Measurements from ENCODE around the gene XPO6.

XPO6 gene

GRCh38 chr16:28105297-28105696, 106.5 kb downstream of the XPO6 start:
- Histone ChIP-seq H4K20me1 (ENCODE audit: insufficient read depth) (no peaks in the 10 kb centered on the region), H3K79me2 (ENCODE audit: insufficient read depth, low read depth) (peaks cover 11% of the 10 kb centered on the region; the same call in 1 of the 2 replicates), H3K27me3 (ENCODE audit: insufficient read depth, low read depth) (no peaks in the 10 kb centered on the region), H3K9ac (peak overlapping the region; percentile 62; the same call in 1 of the 2 replicates), H3K4me2 (peak overlapping the region; percentile 96), H2AFZ (ENCODE audit: low read depth) (no peak overlapping the region), H3K4me1 (ENCODE audit: low read depth, poor library complexity, severe bottlenecking) (peaks cover 64% of the 10 kb centered on the region), H3K36me3 (ENCODE audit: insufficient read depth) (peaks cover 23% of the 10 kb centered on the region; the same call in 1 of the 2 replicates), H3K4me3 (IDR thresholded peaks at IDR 0.05; ENCODE audit: insufficient read depth, low read depth, low read length) (no peak overlapping the region), H3K27ac (peak overlapping the region; percentile 94)
- TF ChIP-seq, protein P1, sequence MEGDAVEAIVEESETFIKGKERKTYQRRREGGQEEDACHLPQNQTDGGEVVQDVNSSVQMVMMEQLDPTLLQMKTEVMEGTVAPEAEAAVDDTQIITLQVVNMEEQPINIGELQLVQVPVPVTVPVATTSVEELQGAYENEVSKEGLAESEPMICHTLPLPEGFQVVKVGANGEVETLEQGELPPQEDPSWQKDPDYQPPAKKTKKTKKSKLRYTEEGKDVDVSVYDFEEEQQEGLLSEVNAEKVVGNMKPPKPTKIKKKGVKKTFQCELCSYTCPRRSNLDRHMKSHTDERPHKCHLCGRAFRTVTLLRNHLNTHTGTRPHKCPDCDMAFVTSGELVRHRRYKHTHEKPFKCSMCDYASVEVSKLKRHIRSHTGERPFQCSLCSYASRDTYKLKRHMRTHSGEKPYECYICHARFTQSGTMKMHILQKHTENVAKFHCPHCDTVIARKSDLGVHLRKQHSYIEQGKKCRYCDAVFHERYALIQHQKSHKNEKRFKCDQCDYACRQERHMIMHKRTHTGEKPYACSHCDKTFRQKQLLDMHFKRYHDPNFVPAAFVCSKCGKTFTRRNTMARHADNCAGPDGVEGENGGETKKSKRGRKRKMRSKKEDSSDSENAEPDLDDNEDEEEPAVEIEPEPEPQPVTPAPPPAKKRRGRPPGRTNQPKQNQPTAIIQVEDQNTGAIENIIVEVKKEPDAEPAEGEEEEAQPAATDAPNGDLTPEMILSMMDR (conservative IDR thresholded peaks at IDR 0.05; ENCODE audit: low read depth, low read length), result no peak

GRCh38 chr16:28104404-28104803, 107.4 kb downstream of the XPO6 start:
- no peaks in the 10 kb centered on the region for H4K20me1 ChIP-seq (ENCODE audit: insufficient read depth)
- H3K4me2 ChIP-seq, result peak overlapping the region; percentile 96; the same call in 1 of the 2 replicates
- H3K27ac ChIP-seq, result peak overlapping the region; percentile 94; the same call in 1 of the 2 replicates
- H3K9ac ChIP-seq, result no peak overlapping the region
- H3K4me3 ChIP-seq (IDR thresholded peaks at IDR 0.05; ENCODE audit: insufficient read depth, low read depth, low read length), result no peak overlapping the region
- no peak overlapping the region for H2AFZ ChIP-seq (ENCODE audit: low read depth)
- peaks cover 55% of the 10 kb centered on the region for H3K4me1 ChIP-seq (ENCODE audit: low read depth, poor library complexity, severe bottlenecking)
- no peaks in the 10 kb centered on the region for H3K27me3 ChIP-seq (ENCODE audit: insufficient read depth, low read depth)
- H3K79me2 ChIP-seq (ENCODE audit: insufficient read depth, low read depth), result peaks cover 8% of the 10 kb centered on the region; the same call in 1 of the 2 replicates
- H3K36me3 ChIP-seq (ENCODE audit: insufficient read depth), result peaks cover 23% of the 10 kb centered on the region; the same call in 1 of the 2 replicates
- TF ChIP-seq, protein P1 (conservative IDR thresholded peaks at IDR 0.05; ENCODE audit: low read depth, low read length), result no peak

- TF ChIP-seq, protein P1 (conservative IDR thresholded peaks at IDR 0.05; ENCODE audit: low read depth, low read length), result no peak
- Histone ChIP-seq H3K4me2 (no peak overlapping the region), H3K27me3 (ENCODE audit: insufficient read depth, low read depth) (no peaks in the 10 kb centered on the region), H3K27ac (no peak overlapping the region; the same call in 1 of the 2 replicates), H3K79me2 (ENCODE audit: insufficient read depth, low read depth) (peaks cover under 1% of the 10 kb centered on the region; the same call in 1 of the 2 replicates), H4K20me1 (ENCODE audit: insufficient read depth) (no peaks in the 10 kb centered on the region), H2AFZ (ENCODE audit: low read depth) (no peak overlapping the region), H3K4me1 (ENCODE audit: low read depth, poor library complexity, severe bottlenecking) (peaks cover 47% of the 10 kb centered on the region), H3K4me3 (IDR thresholded peaks at IDR 0.05; ENCODE audit: insufficient read depth, low read depth, low read length) (no peak overlapping the region), H3K36me3 (ENCODE audit: insufficient read depth) (peaks cover 23% of the 10 kb centered on the region; the same call in 1 of the 2 replicates), H3K9ac (no peak overlapping the region)
Observed at GRCh38 chr16:28103516-28104170, 108.1 kb downstream of the XPO6 start.

GRCh38 chr16:28101533-28101890, 110.3 kb downstream of the XPO6 start:
- Histone ChIP-seq H3K4me1 (ENCODE audit: low read depth, poor library complexity, severe bottlenecking) (peaks cover 26% of the 10 kb centered on the region), H3K27ac (no peak overlapping the region), H3K79me2 (ENCODE audit: insufficient read depth, low read depth) (no peaks in the 10 kb centered on the region; the same call in 1 of the 2 replicates), H3K36me3 (ENCODE audit: insufficient read depth) (peaks cover 23% of the 10 kb centered on the region; the same call in 1 of the 2 replicates), H3K9ac (no peak overlapping the region), H3K27me3 (ENCODE audit: insufficient read depth, low read depth) (no peaks in the 10 kb centered on the region), H2AFZ (ENCODE audit: low read depth) (no peak overlapping the region), H4K20me1 (ENCODE audit: insufficient read depth) (no peaks in the 10 kb centered on the region), H3K4me2 (no peak overlapping the region), H3K4me3 (IDR thresholded peaks at IDR 0.05; ENCODE audit: insufficient read depth, low read depth, low read length) (no peak overlapping the region)
- TF ChIP-seq, protein P1 (conservative IDR thresholded peaks at IDR 0.05; ENCODE audit: low read depth, low read length), result no peak
